Measurements from ENCODE around the gene IL17RD.

GRCh38 chr3:57164217-57164656 is 916 bp downstream of the IL17RD start:
- TF ChIP-seq CTCF (IDR thresholded peaks at IDR 0.05): no peak
- no peak for TF ChIP-seq POLR2A (IDR thresholded peaks at IDR 0.05)
